SK-N-MC (cell line): ENCODE data around the gene TMEM182.

Source experiments
- EZH2 ChIP-seq: fragments of 200-600 bp; sonication (generic); IDR thresholded peaks from one replicate; pipeline ENCODE4 v1.6.1; 2017; ENCODE audit warnings: antibody characterized with exemption
- POLR2AphosphoS5 ChIP-seq: IDR thresholded peaks from 2 replicates; pipeline ENCODE4 v1.6.1; 2012; ENCODE audit warnings: mild to moderate bottlenecking, low read depth, low read length, borderline replicate concordance

DNA sequence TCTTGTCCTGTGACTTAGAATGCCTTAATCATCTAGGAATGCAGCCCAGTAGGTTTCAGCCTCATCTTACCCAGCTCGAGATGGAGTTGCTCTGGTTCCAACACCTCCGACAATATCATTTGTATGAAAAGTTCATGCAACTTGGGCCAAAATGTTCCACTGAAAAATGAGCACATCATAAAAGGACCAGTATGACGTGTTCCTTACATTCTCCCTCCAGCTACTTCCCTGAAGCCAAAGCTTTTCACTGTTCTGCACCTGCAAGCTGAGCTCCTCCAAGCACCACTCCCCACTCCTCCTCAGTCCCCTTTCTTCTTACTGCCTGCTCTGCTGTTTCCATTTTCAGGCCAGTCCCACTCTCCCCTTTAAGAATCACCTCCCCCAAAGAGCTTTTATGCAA, 23.1 kb downstream of the TMEM182 start:
- no peak for TF ChIP-seq EZH2
- no peak for TF ChIP-seq POLR2AphosphoS5
